Activated effector memory CD4-positive, alpha-beta T cell treated with Interleukin-2 at 50 U/mL for 16 hours (primary cell): ENCODE results near the gene KIRREL1.

Experiments
- DNase-seq: peaks from one replicate; pipeline ENCODE4 v3.0.0-alpha.2; 2020

KIRREL1 gene

GRCh38 chr1:157975228-157975950 is 18.1 kb upstream of the KIRREL1 start:
- no peak for DNase-seq

GRCh38 chr1:157976888-157977287 is 16.6 kb upstream of the KIRREL1 start:
- no peak for DNase-seq

GRCh38 chr1:157978586-157979403 is 14.7 kb upstream of the KIRREL1 start:
- DNase-seq = no peak

GRCh38 chr1:157982136-157982535 is 11.3 kb upstream of the KIRREL1 start:
- no peak for DNase-seq

- no peak for DNase-seq
Observed at GRCh38 chr1:157983787-157984186, 9.7 kb upstream of the KIRREL1 start.

GRCh38 chr1:157984469-157984868 is 9.0 kb upstream of the KIRREL1 start:
- DNase-seq = no peak

- DNase-seq = no peak
Observed at GRCh38 chr1:157985473-157985872, 8.0 kb upstream of the KIRREL1 start.

GRCh38 chr1:157988002-157988401 is 5.4 kb upstream of the KIRREL1 start:
- no peak for DNase-seq

- no peak for DNase-seq
Observed at GRCh38 chr1:157992031-157992832, 1.2 kb upstream of the KIRREL1 start.

- no peak for DNase-seq
Observed at GRCh38 chr1:157992833-157993146, 655 bp upstream of the KIRREL1 start.

GRCh38 chr1:157993918-157994605 is 617 bp downstream of the KIRREL1 start:
- DNase-seq = no peak

GRCh38 chr1:157994704-157995582 is 1.5 kb downstream of the KIRREL1 start:
- DNase-seq = no peak

GRCh38 chr1:157995583-157996169 is 2.2 kb downstream of the KIRREL1 start:
- no peak for DNase-seq

- DNase-seq = no peak
Observed at GRCh38 chr1:157996433-157996832, 3.0 kb downstream of the KIRREL1 start.

GRCh38 chr1:158000507-158000906 is 7.1 kb downstream of the KIRREL1 start:
- DNase-seq = no peak

- no peak for DNase-seq
Observed at GRCh38 chr1:158002022-158002630, 8.7 kb downstream of the KIRREL1 start.

- no peak for DNase-seq
Observed at GRCh38 chr1:158002631-158003405, 9.4 kb downstream of the KIRREL1 start.

GRCh38 chr1:158003406-158003800 is 10.0 kb downstream of the KIRREL1 start:
- no peak for DNase-seq

- DNase-seq = no peak
Observed at GRCh38 chr1:158005224-158005623, 11.8 kb downstream of the KIRREL1 start.

GRCh38 chr1:158007180-158007579 is 13.7 kb downstream of the KIRREL1 start:
- no peak for DNase-seq
